GM23248 (cell line): Measurements from ENCODE around the gene ARL3. TPM values are rescaled to one million over a fixed set of nuclear protein-coding genes. Genes with fewer than 3 reads are reported as not detected.

Source experiments
- DNase-seq: peaks from one replicate; pipeline ENCODE4 v3.0.0-alpha.2; 2015
- H2AFZ ChIP-seq: fragments of 200-600 bp; sonication (generic); 2 replicates; pipeline ENCODE4 v1.6.1; 2016; ENCODE audit warnings: antibody characterized with exemption
- H3F3A ChIP-seq: fragments of 200-600 bp; sonication (generic); 2 replicates; pipeline ENCODE4 v1.6.1; 2016; ENCODE audit warnings: mild to moderate bottlenecking, antibody characterized with exemption, mixed run types; ENCODE audit not compliant: insufficient read depth
- H3K27ac ChIP-seq: fragments of 200-600 bp; sonication (generic); 2 replicates; pipeline ENCODE4 v1.5.1; 2016; ENCODE audit warnings: mild to moderate bottlenecking
- H3K27me3 ChIP-seq: fragments of 200-600 bp; sonication (generic); replicated peaks from 2 replicates; pipeline ENCODE4 v1.6.1; 2016; ENCODE audit warnings: mild to moderate bottlenecking; ENCODE audit not compliant: insufficient read depth
- H3K36me3 ChIP-seq: fragments of 200-600 bp; sonication (generic); 2 replicates; pipeline ENCODE4 v1.6.1; 2016; ENCODE audit warnings: low read depth, mild to moderate bottlenecking
- H3K4me1 ChIP-seq: fragments of 200-600 bp; sonication (generic); 2 replicates; pipeline ENCODE4 v1.6.1; 2016; ENCODE audit warnings: mild to moderate bottlenecking; ENCODE audit not compliant: insufficient read depth
- H3K4me2 ChIP-seq: fragments of 200-600 bp; sonication (generic); one replicate; pipeline ENCODE4 v1.6.1; 2016; ENCODE audit warnings: mild to moderate bottlenecking; ENCODE audit not compliant: unreplicated experiment
- H3K4me3 ChIP-seq: fragments of 200-600 bp; sonication (generic); 2 replicates; pipeline ENCODE4 v1.5.1; 2016; ENCODE audit warnings: mild to moderate bottlenecking
- H3K79me2 ChIP-seq: fragments of 200-600 bp; sonication (generic); 2 replicates; pipeline ENCODE4 v1.6.1; 2016; ENCODE audit warnings: mild to moderate bottlenecking; ENCODE audit not compliant: insufficient read depth
- H3K9ac ChIP-seq: fragments of 200-600 bp; sonication (generic); 2 replicates; pipeline ENCODE4 v1.6.1; 2016; ENCODE audit warnings: mild to moderate bottlenecking
- H3K9me2 ChIP-seq: fragments of 200-600 bp; sonication (generic); 2 replicates; pipeline ENCODE4 v1.6.1; 2016; ENCODE audit warnings: mixed run types, mild to moderate bottlenecking, moderate library complexity; ENCODE audit not compliant: insufficient read depth
- H3K9me3 ChIP-seq: fragments of 200-600 bp; sonication (generic); one replicate; pipeline ENCODE4 v1.6.1; 2017; ENCODE audit warnings: low read depth
- H4K20me1 ChIP-seq: fragments of 200-600 bp; sonication (generic); 2 replicates; pipeline ENCODE4 v1.6.0; 2016; ENCODE audit not compliant: insufficient read depth
- EZH2 ChIP-seq: fragments of 200-600 bp; sonication (generic); IDR thresholded peaks from 2 replicates; pipeline ENCODE4 v1.6.1; 2018; ENCODE audit warnings: antibody characterized with exemption, mild to moderate bottlenecking; ENCODE audit not compliant: insufficient read depth, poor library complexity, severe bottlenecking
- EZH2phosphoT487 ChIP-seq: fragments of 200-600 bp; sonication (generic); IDR thresholded peaks from 2 replicates; pipeline ENCODE4 v1.6.1; 2018; ENCODE audit warnings: antibody characterized with exemption, moderate library complexity, mild to moderate bottlenecking, low read depth; ENCODE audit not compliant: insufficient read depth
- WGBS, 2 experiments: methylation state at CpG; one replicate each; pipeline ENCODE4 v1.1.6; 2015 to 2017; ENCODE audit warnings: low lambda C conversion rate in 2 of 2, low coverage in 1 of 2; ENCODE audit errors: missing lambda C conversion rate in 2 of 2; 5-methylcytosine and 5-hydroxymethylcytosine counted together
- in situ Hi-C: fragments of 300-500 bp; cut with MboI; formaldehyde crosslinking; loops from 2 replicates; pipeline ENCODE4 v1.15.0; 2020
- polyA plus RNA-seq: library from polyadenylated mRNA; unstranded; fragments of >200 nt; fragmentation: Nextera tagmentation; extraction: Ambion mirVana; gene quantifications from 2 replicates; pipeline ENCODE4 v1.2.1, GENCODE V29; 2016
- total RNA-seq: library from RNA; depleted of rRNA; stranded (reverse); fragments of >200 nt; shearing (Covaris generic); gene quantifications from 2 replicates; pipeline ENCODE4 v1.2.3, GENCODE V29; 2014

ARL3 gene
- total and polyA plus RNA-seq, 2 experiments from 2014 or later: 3.8 to 24.1 TPM

- Histone ChIP-seq H3K9me2 (no peaks in the 10 kb centered on the region), H3K79me2 (peaks cover 77% of the 10 kb centered on the region), H3K4me1 (peaks cover 10% of the 10 kb centered on the region), H3K9me3 (no peaks in the 10 kb centered on the region), H2AFZ (no peak overlapping the region), H4K20me1 (peaks cover 17% of the 10 kb centered on the region; the same call in 1 of the 2 replicates), H3K27ac (no peak overlapping the region), H3K4me3 (no peak overlapping the region), H3K4me2 (no peak overlapping the region), H3K9ac (no peak overlapping the region), H3K36me3 (peaks cover 24% of the 10 kb centered on the region), H3K27me3 (no peaks in the 10 kb centered on the region), H3F3A (0 out of 2 replicates have a peak, but pooled peaks cover 5% of the 10 kb centered on the region)
- 91 to 93% methylated on average over 7 of the region's 7 CpGs for WGBS, 2 experiments
- TF ChIP-seq EZH2: no peak
- TF ChIP-seq EZH2phosphoT487: no peak
- in situ Hi-C loops: no loop called here
- no peak for DNase-seq
Observed at GRCh38 chr10:102654566-102654965, 59.6 kb downstream of the ARL3 start.

GRCh38 chr10:102653060-102653459, 61.1 kb downstream of the ARL3 start:
- no peak for DNase-seq
- WGBS, 2 experiments: 92 to 100% methylated on average over 1 of the region's 1 CpG
- Histone ChIP-seq H3K9me2 (no peaks in the 10 kb centered on the region), H3K9ac (no peak overlapping the region), H4K20me1 (peaks cover 19% of the 10 kb centered on the region; the same call in 1 of the 2 replicates), H3K9me3 (no peaks in the 10 kb centered on the region), H2AFZ (no peak overlapping the region), H3K79me2 (peaks cover 92% of the 10 kb centered on the region), H3K27me3 (no peaks in the 10 kb centered on the region), H3K4me1 (peaks cover 25% of the 10 kb centered on the region), H3K27ac (no peak overlapping the region), H3F3A (0 out of 2 replicates have a peak, but pooled peaks cover 5% of the 10 kb centered on the region), H3K4me3 (no peak overlapping the region), H3K4me2 (no peak overlapping the region), H3K36me3 (peaks cover 20% of the 10 kb centered on the region)
- in situ Hi-C loops: no loop called here
- TF ChIP-seq EZH2 (no peak), EZH2phosphoT487 (no peak)

DNA sequence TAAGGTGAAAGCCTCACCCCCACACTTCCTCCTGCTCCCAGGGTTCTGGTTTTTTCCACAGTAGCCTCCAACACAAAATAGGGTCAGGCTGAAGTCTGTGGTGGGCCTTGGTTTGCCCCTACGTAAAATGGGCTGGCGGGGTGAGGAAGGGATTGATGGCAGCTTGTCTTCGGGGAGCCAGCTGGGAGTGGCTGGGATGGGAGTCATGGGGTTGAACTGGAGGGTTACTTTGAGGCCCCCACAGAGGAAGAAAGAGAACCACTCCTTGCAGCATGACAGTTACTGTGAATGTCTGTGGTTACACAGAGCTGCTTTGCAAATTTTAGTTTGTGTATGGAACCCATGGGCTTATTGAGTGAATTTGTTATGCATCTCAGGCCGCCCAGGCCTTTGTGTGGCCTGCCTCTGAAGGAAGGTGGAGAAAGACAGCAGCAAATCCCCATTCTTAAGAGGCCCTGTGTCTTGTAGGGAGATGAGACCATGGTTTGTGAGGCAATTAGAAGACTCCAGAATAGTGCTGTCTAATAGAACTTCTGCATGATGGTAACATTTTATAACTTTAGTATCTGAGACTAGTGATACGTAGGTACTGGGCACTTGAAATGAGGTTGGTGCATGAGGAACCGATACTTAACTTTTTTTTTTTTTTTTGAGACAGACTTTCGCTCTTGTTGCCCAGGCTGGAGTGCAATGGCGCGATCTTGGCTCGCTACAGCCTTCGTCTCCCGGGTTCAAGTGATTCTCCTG, 61.9 kb downstream of the ARL3 start:
- Histone ChIP-seq H2AFZ (no peak overlapping the region), H3K4me2 (no peak overlapping the region), H3K9me3 (no peaks in the 10 kb centered on the region), H3K79me2 (peaks cover 94% of the 10 kb centered on the region), H3K9me2 (no peaks in the 10 kb centered on the region), H3K9ac (no peak overlapping the region), H3K27me3 (no peaks in the 10 kb centered on the region), H3K36me3 (peaks cover 19% of the 10 kb centered on the region; the same call in 1 of the 2 replicates), H3K27ac (no peak overlapping the region), H3K4me1 (peaks cover 32% of the 10 kb centered on the region), H3F3A (0 out of 2 replicates have a peak, but pooled peaks cover 5% of the 10 kb centered on the region), H4K20me1 (peaks cover 26% of the 10 kb centered on the region; the same call in 1 of the 2 replicates), H3K4me3 (no peak overlapping the region)
- TF ChIP-seq EZH2 (no peak), EZH2phosphoT487 (no peak)
- no peak for DNase-seq
- WGBS, 2 experiments: 91 to 94% methylated on average over 12 of the region's 12 CpGs
- in situ Hi-C loops: no loop called here

GRCh38 chr10:102651455-102652169, 62.6 kb downstream of the ARL3 start:
- Histone ChIP-seq H3K4me2 (no peak overlapping the region), H3K9me3 (no peaks in the 10 kb centered on the region), H3K27ac (no peak overlapping the region), H3K79me2 (peaks cover 97% of the 10 kb centered on the region), H3K27me3 (no peaks in the 10 kb centered on the region), H3F3A (0 out of 2 replicates have a peak, but pooled peaks cover 7% of the 10 kb centered on the region), H3K4me1 (peaks cover 38% of the 10 kb centered on the region), H3K36me3 (peaks cover 19% of the 10 kb centered on the region; the same call in 1 of the 2 replicates), H3K9ac (no peak overlapping the region), H3K9me2 (no peaks in the 10 kb centered on the region), H4K20me1 (peaks cover 27% of the 10 kb centered on the region; the same call in 1 of the 2 replicates), H2AFZ (no peak overlapping the region), H3K4me3 (no peak overlapping the region)
- DNase-seq: no peak
- in situ Hi-C loops: no loop called here
- TF ChIP-seq EZH2 (no peak), EZH2phosphoT487 (no peak)
- 85 to 90% methylated on average over 10 to 11 of the region's 11 CpGs for WGBS, 2 experiments
